GM06990 (cell line): ENCODE measurements around the gene PPP1R17.

Experiments
- DNase-seq: peaks from one replicate; pipeline ENCODE4 v3.0.0-alpha.2; 2011; ENCODE audit not compliant: insufficient read length; ENCODE audit errors: extremely low read depth
- H3K27me3 ChIP-seq: replicated peaks from 2 replicates; pipeline ENCODE4 v1.6.0; 2011; ENCODE audit warnings: low read length; ENCODE audit not compliant: control insufficient read depth, insufficient read depth
- H3K36me3 ChIP-seq: 2 replicates; pipeline ENCODE4 v1.5.1; 2011; ENCODE audit warnings: low read length; ENCODE audit not compliant: control insufficient read depth, insufficient read depth
- H3K4me3 ChIP-seq: replicated peaks from 2 replicates; pipeline ENCODE4 v1.5.1; 2011; ENCODE audit warnings: low read depth, mild to moderate bottlenecking, control low read depth, low read length
- TF ChIP-seq, protein P1 (sequence below): IDR thresholded peaks from 2 replicates; pipeline ENCODE4 v1.5.1; 2011; ENCODE audit warnings: low read length, control low read depth, mild to moderate bottlenecking, inconsistent platforms; ENCODE audit not compliant: insufficient read depth, poor library complexity, severe bottlenecking

Gene PPP1R17

DNA sequence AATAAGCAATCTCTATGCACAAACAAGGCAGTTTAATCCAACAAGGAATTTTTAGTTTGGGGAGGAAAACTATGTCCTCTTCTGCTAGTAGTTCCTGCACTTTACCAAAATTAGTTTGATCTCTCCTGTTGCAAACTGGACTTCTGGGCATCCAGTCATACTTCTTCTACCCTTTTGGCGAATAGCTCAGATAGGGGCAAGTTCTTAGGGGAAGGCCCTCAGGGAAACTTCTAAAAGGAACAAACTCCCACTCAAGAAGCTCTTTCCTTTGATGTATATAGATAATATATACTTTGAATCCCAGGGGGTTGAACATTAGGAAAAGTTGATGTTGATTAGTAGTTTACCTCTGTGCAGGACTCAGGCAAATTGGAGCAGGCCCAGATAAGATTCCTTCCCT is 21.5 kb upstream of the PPP1R17 start:
- no peak overlapping the region for H3K4me3 ChIP-seq
- no peaks in the 10 kb centered on the region; the same call in none of the 2 replicates for H3K27me3 ChIP-seq
- H3K36me3 ChIP-seq, result no peaks in the 10 kb centered on the region
- no peak for DNase-seq
- TF ChIP-seq, protein P1, sequence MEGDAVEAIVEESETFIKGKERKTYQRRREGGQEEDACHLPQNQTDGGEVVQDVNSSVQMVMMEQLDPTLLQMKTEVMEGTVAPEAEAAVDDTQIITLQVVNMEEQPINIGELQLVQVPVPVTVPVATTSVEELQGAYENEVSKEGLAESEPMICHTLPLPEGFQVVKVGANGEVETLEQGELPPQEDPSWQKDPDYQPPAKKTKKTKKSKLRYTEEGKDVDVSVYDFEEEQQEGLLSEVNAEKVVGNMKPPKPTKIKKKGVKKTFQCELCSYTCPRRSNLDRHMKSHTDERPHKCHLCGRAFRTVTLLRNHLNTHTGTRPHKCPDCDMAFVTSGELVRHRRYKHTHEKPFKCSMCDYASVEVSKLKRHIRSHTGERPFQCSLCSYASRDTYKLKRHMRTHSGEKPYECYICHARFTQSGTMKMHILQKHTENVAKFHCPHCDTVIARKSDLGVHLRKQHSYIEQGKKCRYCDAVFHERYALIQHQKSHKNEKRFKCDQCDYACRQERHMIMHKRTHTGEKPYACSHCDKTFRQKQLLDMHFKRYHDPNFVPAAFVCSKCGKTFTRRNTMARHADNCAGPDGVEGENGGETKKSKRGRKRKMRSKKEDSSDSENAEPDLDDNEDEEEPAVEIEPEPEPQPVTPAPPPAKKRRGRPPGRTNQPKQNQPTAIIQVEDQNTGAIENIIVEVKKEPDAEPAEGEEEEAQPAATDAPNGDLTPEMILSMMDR, result no peak

DNA sequence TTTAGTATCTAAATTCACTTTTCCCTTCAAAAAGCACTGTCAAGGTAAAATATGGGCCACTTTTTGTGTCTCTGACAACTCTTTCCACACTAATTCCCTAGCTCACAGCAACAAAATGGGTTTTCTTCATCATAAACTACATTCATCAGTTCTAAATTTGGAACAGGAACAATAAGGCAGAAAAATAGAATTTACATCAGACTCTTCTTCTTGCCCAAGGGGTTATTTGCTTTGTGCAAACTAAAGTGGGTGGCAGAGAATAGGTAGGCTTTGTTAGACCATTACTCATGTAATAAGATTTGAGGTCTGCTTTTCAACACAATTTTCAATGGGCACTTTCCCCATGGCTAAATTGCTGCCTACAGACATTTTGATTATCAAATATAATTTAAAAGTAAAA is 17.6 kb upstream of the PPP1R17 start:
- Histone ChIP-seq H3K36me3 (no peaks in the 10 kb centered on the region), H3K4me3 (no peak overlapping the region), H3K27me3 (peaks cover 1% of the 10 kb centered on the region)
- TF ChIP-seq, protein P1, result no peak
- no peak for DNase-seq

DNA sequence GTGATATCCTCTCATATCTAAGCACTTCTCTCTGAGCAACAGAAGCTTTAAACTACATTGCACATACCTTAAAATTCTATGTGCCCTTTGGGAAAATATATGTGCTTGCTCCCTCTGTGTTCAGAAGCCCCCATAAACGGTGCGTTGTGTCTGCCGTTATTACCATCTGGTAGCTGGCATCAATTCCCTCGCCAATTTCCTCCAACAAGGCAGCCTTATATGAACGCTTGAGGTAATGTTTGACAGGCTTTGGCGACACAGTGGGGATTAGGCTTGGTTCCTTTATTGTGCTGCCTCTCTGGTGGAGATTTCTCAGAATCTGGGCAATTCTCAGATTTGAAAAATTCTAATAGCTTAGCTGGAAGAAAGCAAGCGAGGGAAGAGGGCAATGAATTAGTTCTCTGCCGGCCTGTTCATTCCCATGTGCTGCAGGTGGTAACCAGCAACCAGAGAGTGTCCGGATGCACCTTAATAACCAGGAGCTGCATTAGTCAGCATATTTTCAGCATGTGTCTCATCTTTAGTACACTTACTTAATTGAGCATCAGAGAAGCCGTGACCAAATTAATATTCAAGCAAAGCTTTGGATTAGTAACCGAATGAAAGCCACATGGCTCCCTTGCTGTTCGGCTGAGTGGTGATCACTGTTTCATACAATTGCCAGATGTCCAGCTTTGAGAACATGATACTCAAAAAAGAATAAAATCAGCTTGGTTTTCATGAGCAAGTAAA is 7.3 kb upstream of the PPP1R17 start:
- H3K36me3 ChIP-seq, result no peaks in the 10 kb centered on the region
- H3K4me3 ChIP-seq, result no peak overlapping the region
- TF ChIP-seq, protein P1, result no peak
- H3K27me3 ChIP-seq, result no peaks in the 10 kb centered on the region; the same call in 1 of the 2 replicates
- no peak for DNase-seq

DNA sequence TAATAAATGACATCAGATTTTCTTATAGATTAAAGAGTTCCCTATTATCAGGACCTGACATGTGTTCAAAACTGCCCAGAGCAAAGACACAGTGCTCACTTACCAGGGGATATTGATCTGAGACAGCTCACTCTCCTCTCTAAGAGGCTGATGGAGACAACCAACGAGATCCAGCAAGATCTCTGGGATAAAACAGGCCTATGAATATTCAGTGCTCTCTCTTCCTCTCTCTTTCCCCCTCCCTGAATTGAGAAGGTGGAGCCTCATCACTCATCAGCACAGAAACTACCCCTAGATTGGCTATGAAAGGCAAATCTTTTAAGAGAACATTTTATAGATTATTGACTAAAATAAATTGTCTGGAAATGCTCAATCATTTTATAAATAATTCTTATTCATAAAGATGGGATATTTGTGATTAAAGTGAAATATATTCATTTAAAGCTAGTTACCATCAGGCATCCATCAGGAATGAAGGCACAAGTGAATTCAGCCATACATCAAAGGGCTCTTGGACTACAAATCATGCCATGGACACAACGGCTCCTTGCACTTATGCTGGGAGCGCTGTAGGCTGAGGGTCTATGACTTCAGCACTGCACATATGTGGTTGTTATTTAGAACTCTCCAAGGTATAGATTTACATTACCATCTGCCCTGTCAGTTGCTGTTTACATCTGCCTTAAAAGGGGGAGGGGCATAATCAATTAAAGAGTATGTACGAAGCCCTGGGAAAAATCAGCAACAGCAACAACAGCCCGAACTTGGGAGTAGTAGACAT is 3.4 kb upstream of the PPP1R17 start:
- Histone ChIP-seq H3K36me3 (no peaks in the 10 kb centered on the region), H3K27me3 (no peaks in the 10 kb centered on the region; the same call in 1 of the 2 replicates), H3K4me3 (no peak overlapping the region)
- no peak for DNase-seq
- TF ChIP-seq, protein P1, result no peak

GRCh38 chr7:31688372-31688771 is 1.4 kb downstream of the PPP1R17 start:
- DNase-seq, result peak; percentile 41
- H3K36me3 ChIP-seq, result no peaks in the 10 kb centered on the region
- H3K27me3 ChIP-seq, result no peaks in the 10 kb centered on the region; the same call in 1 of the 2 replicates
- TF ChIP-seq, protein P1, result no peak
- no peak overlapping the region for H3K4me3 ChIP-seq
